ENCODE results near the gene CCDC158. TPM values are rescaled to one million over a fixed set of nuclear protein-coding genes. Genes with fewer than 3 reads are reported as not detected.

The CCDC158 gene
- total RNA-seq, 2 donors from 2014 or later, result 0.62 to 0.68 TPM

DNA sequence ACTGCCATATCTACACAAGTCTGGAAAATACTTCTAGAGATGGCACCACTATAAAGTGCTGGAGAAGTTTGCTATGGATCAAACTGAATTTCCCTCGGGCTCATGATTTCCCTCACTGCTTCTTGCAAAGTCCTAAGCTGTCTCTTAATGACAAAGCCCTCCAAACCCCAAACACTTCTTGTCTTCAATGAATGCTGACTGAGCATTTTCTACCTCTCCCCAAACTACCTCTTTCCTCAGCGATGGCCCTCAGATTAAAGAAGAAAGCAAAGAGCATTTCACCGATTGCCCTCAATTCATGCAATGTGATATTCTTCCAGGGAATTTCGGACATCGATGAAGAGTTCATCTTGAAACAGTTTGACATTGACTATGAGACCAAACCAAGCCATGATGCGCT lies 149.7 kb downstream of the CCDC158 start:
- ATAC-seq (no peak), DNase-seq (no peak)
- intact Hi-C loops (cut with DNase I), result no loop called here

DNA sequence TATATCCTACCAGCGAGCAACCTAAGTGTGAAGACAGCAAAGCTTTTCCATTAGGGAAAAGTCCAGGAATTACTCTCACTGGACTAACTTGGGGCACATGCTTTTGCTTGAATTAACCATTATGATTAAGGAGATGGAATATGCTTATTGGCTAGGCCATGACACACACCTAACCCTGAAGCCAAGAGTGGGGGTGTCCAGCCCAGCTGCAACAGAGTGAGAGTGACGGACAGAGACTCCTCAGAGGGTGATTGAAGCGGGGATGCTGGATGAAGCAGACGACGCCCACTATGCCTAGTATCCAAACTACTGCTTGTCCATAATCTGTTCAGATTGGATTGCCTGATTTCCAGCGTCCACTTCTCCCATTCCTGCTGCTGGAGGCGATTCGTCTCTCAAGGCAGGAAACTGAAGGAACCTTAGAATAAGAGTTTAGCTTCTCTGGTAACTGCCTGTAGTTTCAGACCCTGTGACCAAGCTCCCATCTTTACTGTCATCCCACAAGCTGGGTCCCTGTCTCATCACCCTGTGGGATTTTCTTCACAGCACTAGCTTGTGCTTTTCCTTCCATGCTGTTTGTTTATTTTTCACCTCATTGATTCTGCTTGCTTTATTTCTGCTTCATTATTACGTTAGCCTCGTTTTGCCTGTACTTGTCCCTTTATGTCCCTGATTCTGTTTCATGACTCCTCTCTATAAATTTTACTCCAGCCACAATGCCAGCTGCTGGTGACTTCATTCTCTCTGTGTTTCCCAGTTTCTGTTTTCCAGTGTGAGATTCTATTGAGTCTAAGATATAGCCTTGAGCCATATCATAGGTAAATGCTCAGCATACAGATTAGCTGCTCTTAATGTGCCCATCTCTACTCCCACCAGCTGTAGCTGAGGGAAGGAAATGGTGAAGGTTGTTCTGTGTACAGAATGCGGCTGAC lies 150.4 kb downstream of the CCDC158 start:
- intact Hi-C loops (cut with DNase I), result no loop called here
- no peak for DNase-seq
- no peak for ATAC-seq

DNA sequence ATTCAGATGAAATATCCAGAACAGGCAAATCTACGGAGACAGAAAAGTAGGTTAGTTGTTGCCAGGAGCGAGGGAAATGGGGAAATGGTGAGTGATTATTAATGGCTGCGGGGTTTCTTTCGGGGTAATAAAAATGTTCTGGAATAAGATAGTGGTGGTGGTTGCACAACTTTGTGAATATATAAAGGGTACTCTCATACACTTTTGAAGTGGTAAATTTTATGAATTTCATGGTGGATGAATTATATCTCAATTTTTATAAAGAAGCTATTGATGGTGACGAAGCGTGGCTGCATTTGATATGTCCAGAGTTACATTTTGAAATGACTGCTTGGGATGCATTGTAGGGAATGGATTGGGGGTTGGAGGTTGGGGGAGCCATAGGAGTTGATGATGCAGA lies 153.1 kb downstream of the CCDC158 start:
- intact Hi-C loops (cut with DNase I), result no loop called here
- DNase-seq, result no peak
- ATAC-seq, result no peak

DNA sequence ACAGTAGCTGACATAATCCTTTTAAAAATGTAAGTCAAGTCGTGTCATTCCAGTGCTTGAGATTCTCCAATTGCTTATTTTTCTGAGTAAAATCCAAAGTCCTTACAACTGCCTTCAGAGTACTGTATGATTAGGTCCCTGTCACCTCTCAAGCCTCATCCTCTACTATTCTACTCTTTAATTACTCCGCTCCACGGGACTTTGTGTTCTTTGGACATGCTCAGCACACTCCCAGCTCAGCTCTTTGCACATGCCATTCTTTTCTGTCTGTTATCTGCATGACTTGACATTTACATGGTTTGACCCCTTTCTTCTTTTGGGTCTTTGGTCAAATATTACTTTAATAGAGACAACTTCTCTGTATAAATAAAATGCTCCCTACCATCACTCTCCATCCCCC lies 154.3 kb downstream of the CCDC158 start:
- ATAC-seq (no peak), DNase-seq (no peak)
- intact Hi-C loops (cut with DNase I), result no loop called here

DNA sequence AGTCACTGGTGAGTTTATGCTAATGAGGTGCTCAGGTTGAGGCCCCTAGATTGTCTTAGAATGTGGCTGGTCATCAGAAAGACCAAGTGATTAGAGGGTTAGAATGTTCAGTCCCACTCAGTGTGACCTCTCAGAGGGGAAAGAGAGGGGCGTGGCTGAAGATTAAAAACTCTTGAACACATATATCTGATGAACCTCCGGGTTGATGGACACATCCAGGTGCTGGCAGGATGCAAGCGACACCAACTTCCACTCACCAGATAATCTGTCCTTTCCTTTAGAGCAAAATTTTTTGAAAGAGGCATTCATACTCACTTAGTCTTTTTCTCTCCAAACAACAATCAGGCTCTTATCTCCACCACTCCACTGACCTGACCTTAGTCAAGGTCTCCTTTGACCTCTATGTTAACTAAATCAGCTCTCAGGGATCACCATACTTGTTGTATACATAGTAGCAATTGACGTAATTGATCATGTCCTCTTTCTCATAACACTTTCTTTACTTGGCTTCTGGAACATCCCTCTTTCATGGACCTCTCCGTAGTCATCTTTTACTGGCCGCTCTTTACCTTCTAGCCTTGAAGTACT lies 155.2 kb downstream of the CCDC158 start:
- ATAC-seq (no peak), DNase-seq (no peak)
- intact Hi-C loops (cut with DNase I), result no loop called here

Other genes starting within 250 kb of the CCDC158 start
- gene SCARB2, start 207.3 kb downstream of the CCDC158 start, total RNA-seq, result 100 to 1,000 TPM; 102 to 112 TPM
- gene FAM47E, start 169.4 kb downstream of the CCDC158 start, total RNA-seq, result 1 to 10 TPM; 2.2 to 2.9 TPM
- gene STBD1, start 114.4 kb downstream of the CCDC158 start, total RNA-seq, result 10 to 100 TPM; 27.2 to 36.7 TPM
- 10 to 100 TPM in 1 of 2 donors, 1 to 10 TPM in 1; 6.0 to 10.0 TPM for gene SHROOM3, start 14.1 kb upstream of the CCDC158 start, total RNA-seq

Measured in left cardiac atrium (tissue), 4 donors.